ENCODE results near the gene ADGRG7.

Gene ADGRG7

DNA sequence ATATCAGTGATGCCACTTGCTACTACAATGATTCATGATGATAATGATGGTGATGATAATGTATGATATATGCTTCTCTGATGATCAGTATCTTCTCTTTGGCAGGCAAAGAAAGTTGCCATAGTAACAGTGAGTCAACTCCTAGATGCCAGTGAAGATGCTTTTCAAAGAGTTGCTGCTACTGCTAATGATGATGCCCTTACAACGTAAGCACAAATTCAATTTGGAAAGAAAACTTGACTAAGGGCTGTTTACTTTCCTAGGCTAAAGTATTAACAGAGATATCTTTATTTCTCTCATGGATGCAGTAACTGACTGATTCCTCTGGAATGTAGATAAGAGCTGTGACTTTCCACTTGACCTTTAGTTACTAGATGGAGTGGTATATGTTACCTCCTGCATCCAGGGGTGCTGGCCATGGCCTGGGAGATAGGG, 27.8 kb downstream of the ADGRG7 start:
- H3K27ac ChIP-seq (ENCODE audit: low read length), result no peak overlapping the region
- no peak overlapping the region for H2AFZ ChIP-seq (ENCODE audit: low read length)
- no peaks in the 10 kb centered on the region for H4K20me1 ChIP-seq (ENCODE audit: insufficient read depth, low read length)
- H3K9ac ChIP-seq (ENCODE audit: low read length), result no peak overlapping the region
- no peak overlapping the region for H3K4me2 ChIP-seq (ENCODE audit: low read depth, low read length)
- H3K4me3 ChIP-seq (ENCODE audit: low read length), result no peak overlapping the region
- no peaks in the 10 kb centered on the region for H3K79me2 ChIP-seq (ENCODE audit: low read length)
- no peaks in the 10 kb centered on the region for H3K9me2 ChIP-seq (replicated peaks; ENCODE audit: insufficient read depth, low read length)
- DNase-seq, result no peak
- H3K4me1 ChIP-seq (ENCODE audit: low read length), result 0 out of 2 replicates have a peak, but pooled peaks cover 5% of the 10 kb centered on the region
- H3K27me3 ChIP-seq (replicated peaks; ENCODE audit: insufficient read depth, low read length), result no peaks in the 10 kb centered on the region
- TF ChIP-seq, protein P1, sequence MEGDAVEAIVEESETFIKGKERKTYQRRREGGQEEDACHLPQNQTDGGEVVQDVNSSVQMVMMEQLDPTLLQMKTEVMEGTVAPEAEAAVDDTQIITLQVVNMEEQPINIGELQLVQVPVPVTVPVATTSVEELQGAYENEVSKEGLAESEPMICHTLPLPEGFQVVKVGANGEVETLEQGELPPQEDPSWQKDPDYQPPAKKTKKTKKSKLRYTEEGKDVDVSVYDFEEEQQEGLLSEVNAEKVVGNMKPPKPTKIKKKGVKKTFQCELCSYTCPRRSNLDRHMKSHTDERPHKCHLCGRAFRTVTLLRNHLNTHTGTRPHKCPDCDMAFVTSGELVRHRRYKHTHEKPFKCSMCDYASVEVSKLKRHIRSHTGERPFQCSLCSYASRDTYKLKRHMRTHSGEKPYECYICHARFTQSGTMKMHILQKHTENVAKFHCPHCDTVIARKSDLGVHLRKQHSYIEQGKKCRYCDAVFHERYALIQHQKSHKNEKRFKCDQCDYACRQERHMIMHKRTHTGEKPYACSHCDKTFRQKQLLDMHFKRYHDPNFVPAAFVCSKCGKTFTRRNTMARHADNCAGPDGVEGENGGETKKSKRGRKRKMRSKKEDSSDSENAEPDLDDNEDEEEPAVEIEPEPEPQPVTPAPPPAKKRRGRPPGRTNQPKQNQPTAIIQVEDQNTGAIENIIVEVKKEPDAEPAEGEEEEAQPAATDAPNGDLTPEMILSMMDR (IDR thresholded peaks at IDR 0.05; ENCODE audit: low read length), result no peak
- no peak for TF ChIP-seq EZH2 (optimal IDR thresholded peaks at IDR 0.05; ENCODE audit: low read depth, low read length)
- TF ChIP-seq EZH2phosphoT487 (IDR thresholded peaks at IDR 0.05; ENCODE audit: low read length), result no peak
- no peaks in the 10 kb centered on the region for H3F3A ChIP-seq (ENCODE audit: insufficient read depth, low read length)
- H3K36me3 ChIP-seq (replicated peaks; ENCODE audit: insufficient read depth, low read length), result no peaks in the 10 kb centered on the region
- no peaks in the 10 kb centered on the region for H3K9me3 ChIP-seq (replicated peaks; ENCODE audit: insufficient read depth, low read length)

DNA sequence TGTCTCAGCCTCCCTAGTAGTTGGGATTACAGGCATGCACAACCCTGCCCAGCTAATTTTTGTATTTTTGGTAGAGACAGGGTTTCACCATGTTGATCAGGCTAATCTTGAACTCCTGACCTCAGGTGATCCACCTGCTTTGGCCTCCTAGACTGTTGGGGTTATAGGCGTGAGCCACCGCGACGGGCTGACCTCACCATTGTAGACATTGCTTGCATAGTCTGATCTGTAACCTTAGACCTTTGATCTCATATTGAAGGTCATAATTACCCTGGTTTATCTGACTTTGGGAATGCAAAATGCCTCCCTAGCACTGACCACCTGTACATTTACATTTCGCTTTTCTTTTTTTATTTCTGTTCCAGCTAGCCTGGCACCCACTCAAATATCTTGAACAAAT, 31.2 kb downstream of the ADGRG7 start:
- H3K4me3 ChIP-seq (ENCODE audit: low read length), result no peak overlapping the region
- no peaks in the 10 kb centered on the region for H3K79me2 ChIP-seq (ENCODE audit: low read length)
- H3K36me3 ChIP-seq (replicated peaks; ENCODE audit: insufficient read depth, low read length), result no peaks in the 10 kb centered on the region
- no peaks in the 10 kb centered on the region for H3K27me3 ChIP-seq (replicated peaks; ENCODE audit: insufficient read depth, low read length)
- no peak overlapping the region for H3K4me2 ChIP-seq (ENCODE audit: low read depth, low read length)
- no peaks in the 10 kb centered on the region for H3K9me2 ChIP-seq (replicated peaks; ENCODE audit: insufficient read depth, low read length)
- no peaks in the 10 kb centered on the region for H3K4me1 ChIP-seq (ENCODE audit: low read length)
- H2AFZ ChIP-seq (ENCODE audit: low read length), result no peak overlapping the region
- H3K9me3 ChIP-seq (replicated peaks; ENCODE audit: insufficient read depth, low read length), result no peaks in the 10 kb centered on the region
- H3K27ac ChIP-seq (ENCODE audit: low read length), result no peak overlapping the region
- no peak overlapping the region for H3K9ac ChIP-seq (ENCODE audit: low read length)
- H3F3A ChIP-seq (ENCODE audit: insufficient read depth, low read length), result no peaks in the 10 kb centered on the region
- no peaks in the 10 kb centered on the region for H4K20me1 ChIP-seq (ENCODE audit: insufficient read depth, low read length)
- no peak for DNase-seq
- TF ChIP-seq EZH2phosphoT487 (IDR thresholded peaks at IDR 0.05; ENCODE audit: low read length) (no peak), EZH2 (optimal IDR thresholded peaks at IDR 0.05; ENCODE audit: low read depth, low read length) (no peak)
- TF ChIP-seq, protein P1 (IDR thresholded peaks at IDR 0.05; ENCODE audit: low read length), result no peak

DNA sequence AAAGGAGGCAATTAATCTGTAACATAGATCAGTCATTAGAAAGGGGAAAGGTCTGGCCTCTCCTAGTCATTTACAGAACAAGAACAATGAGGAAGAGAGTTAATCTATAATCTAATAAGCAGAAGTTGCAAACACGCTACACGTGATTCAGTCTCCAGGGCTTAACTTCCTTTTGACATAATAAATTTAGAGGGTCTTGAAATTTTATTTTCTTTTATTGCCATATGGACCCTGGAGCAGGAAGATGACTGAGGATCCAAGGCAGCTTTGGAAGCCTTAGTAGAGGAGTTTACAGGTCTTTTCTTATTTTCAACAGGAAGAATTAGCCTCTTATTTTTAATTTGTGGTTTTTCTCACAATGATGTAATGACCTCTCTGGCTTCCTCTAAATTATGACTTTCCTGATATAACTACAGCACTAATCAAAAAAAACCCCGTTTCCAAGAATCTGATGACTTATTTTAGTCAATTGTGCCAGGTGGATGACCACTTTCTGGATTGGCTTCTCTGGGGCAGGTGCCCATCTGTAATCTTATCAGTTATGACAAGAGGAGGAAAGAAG, 32.2 kb downstream of the ADGRG7 start:
- Histone ChIP-seq H2AFZ (ENCODE audit: low read length) (no peak overlapping the region), H3K79me2 (ENCODE audit: low read length) (no peaks in the 10 kb centered on the region), H3K9me2 (replicated peaks; ENCODE audit: insufficient read depth, low read length) (no peaks in the 10 kb centered on the region), H3K4me3 (ENCODE audit: low read length) (no peak overlapping the region), H3K36me3 (replicated peaks; ENCODE audit: insufficient read depth, low read length) (no peaks in the 10 kb centered on the region), H3K27me3 (replicated peaks; ENCODE audit: insufficient read depth, low read length) (no peaks in the 10 kb centered on the region), H3K9ac (ENCODE audit: low read length) (no peak overlapping the region), H3K4me2 (ENCODE audit: low read depth, low read length) (no peak overlapping the region), H3F3A (ENCODE audit: insufficient read depth, low read length) (no peaks in the 10 kb centered on the region), H3K4me1 (ENCODE audit: low read length) (no peaks in the 10 kb centered on the region), H3K27ac (ENCODE audit: low read length) (no peak overlapping the region), H4K20me1 (ENCODE audit: insufficient read depth, low read length) (no peaks in the 10 kb centered on the region), H3K9me3 (replicated peaks; ENCODE audit: insufficient read depth, low read length) (no peaks in the 10 kb centered on the region)
- no peak for DNase-seq
- TF ChIP-seq EZH2phosphoT487 (IDR thresholded peaks at IDR 0.05; ENCODE audit: low read length), result no peak
- TF ChIP-seq EZH2 (optimal IDR thresholded peaks at IDR 0.05; ENCODE audit: low read depth, low read length), result no peak
- TF ChIP-seq, protein P1 (IDR thresholded peaks at IDR 0.05; ENCODE audit: low read length), result no peak

Measured in MM.1S (cell line).